Amniotic stem cell (primary cell): ENCODE data around the gene GNA12.

ENCODE experiments used
- DNase-seq: peaks from one replicate; lab custom pipeline; 2025; lab: John Stamatoyannopoulos, UW

The GNA12 gene

GRCh38 chr7:2775785-2776184 lies 68.3 kb downstream of the GNA12 start:
- DNase-seq, result no peak

GRCh38 chr7:2775376-2775775 lies 68.7 kb downstream of the GNA12 start:
- DNase-seq, result no peak

- DNase-seq, result no peak
These were observed 69.2 kb downstream of the GNA12 start for GRCh38 chr7:2774935-2775334.

- no peak for DNase-seq
These were observed 69.8 kb downstream of the GNA12 start for GRCh38 chr7:2774280-2774679.

- no peak for DNase-seq
These were observed 70.5 kb downstream of the GNA12 start for GRCh38 chr7:2773608-2774007.

- DNase-seq, result no peak
These were observed 72.8 kb downstream of the GNA12 start for GRCh38 chr7:2771274-2771731.

- no peak for DNase-seq
These were observed 79.5 kb downstream of the GNA12 start for GRCh38 chr7:2764621-2765020.

DNA sequence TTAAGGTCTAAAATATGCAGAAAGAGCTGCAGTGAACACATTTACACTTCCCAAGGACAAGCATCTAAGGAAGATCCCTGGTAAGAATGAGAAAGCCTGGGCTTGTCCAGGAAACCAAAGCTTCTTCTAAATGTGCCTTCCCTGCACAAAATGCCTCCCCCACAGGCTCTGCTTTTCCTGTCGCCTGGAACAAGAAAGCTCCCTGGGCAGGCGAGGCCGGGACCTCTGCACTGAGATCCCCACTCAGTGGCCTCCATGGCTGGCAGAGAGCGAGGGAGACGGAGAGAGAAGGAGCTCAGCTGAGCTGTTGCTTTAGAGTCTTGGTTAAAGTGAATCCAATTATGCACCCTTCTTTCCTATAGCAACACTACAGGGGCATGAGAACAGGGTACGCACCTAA lies 80.5 kb downstream of the GNA12 start:
- no peak for DNase-seq

- no peak for DNase-seq
These were observed 82.2 kb downstream of the GNA12 start for GRCh38 chr7:2761801-2762497.

GRCh38 chr7:2761131-2761624 lies 82.9 kb downstream of the GNA12 start:
- no peak for DNase-seq

GRCh38 chr7:2760098-2760889 lies 83.8 kb downstream of the GNA12 start:
- DNase-seq, result no peak

DNA sequence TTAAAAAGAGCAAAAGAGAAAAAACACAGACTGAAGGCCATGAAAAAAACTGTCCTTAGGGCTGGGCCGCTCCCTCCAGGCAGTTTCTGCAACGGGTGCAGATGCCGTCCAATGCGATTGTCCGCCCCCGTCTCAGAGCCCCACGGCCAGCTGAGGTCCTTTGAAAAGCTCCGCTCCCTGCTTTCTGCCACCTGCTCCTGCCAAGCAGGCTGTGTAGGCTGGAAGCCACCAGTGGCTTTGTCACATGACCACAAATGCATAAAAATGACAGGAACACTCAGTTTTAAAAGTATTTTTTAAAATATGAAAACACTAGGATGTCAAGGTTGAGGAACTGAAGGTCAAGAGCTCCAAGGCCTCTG lies 84.4 kb downstream of the GNA12 start:
- no peak for DNase-seq

DNA sequence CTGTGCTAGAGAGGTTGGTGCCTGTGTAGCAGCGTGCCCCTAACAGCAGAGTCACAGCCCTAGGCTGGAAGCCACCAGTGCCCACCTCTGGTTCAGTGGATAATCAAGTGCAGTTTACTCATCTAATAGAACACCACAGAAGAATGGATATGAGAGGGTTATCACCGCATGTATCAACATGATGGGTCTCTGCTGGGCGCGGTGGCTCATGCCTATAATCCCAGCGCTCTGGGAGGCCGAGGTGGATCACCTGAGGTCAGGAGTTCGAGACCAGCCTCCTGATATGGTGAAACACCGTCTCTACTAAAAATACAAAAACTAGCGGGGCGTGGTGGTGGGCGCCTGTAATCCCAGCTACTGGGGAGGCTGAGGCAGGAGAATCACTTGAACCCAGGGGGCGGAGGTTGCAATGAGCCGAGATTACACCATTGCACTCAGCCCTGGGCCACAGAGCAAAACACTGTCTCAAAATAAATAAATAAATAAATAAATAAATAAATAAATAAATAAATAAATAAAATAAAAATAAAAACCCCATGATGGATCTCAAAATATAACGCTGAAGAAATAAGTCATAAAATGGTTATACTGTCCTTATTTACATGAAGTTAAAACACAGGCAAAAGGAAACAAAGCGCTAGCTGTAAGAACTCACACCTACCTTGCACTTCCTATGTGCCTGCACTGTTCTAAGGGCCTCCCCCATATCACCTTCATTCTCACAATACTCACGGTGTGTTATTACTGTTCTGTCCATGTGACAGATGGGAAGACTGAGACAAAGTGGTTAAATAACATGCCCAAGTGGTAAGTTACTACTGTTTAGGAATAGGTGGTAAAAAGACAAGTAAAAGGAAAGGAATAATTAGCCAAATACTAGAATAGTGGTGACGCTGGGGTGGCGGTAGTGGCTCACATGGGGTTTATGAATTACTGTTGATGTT lies 85.2 kb downstream of the GNA12 start:
- DNase-seq, result no peak

- peak; percentile 91 for DNase-seq
These were observed 86.0 kb downstream of the GNA12 start for GRCh38 chr7:2757904-2758672.

- DNase-seq, result peak; percentile 53
These were observed 86.7 kb downstream of the GNA12 start for GRCh38 chr7:2757361-2757903.

DNA sequence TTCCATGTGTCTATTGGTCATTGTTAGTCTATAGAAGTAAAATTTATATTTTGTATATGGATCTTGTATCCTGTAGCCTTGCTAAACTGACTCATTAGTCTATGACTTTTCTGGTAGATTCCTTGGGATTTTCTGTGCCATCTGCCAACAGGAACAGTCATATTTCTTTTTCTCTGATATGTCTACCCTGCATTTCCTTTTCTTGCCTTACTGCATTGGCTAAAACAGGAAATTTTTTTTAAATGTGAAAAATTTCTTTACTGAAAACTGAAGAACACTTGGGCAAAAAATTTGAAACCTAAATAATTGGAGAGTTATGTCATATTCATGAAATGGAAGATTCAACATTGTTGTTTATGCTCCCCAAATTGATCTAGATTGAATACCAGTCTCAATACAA lies 88.6 kb downstream of the GNA12 start:
- no peak for DNase-seq

GRCh38 chr7:2754912-2755311 lies 89.2 kb downstream of the GNA12 start:
- no peak for DNase-seq

GRCh38 chr7:2754086-2754485 lies 90.0 kb downstream of the GNA12 start:
- DNase-seq, result no peak

- DNase-seq, result no peak
These were observed 91.0 kb downstream of the GNA12 start for GRCh38 chr7:2753148-2753547.

DNA sequence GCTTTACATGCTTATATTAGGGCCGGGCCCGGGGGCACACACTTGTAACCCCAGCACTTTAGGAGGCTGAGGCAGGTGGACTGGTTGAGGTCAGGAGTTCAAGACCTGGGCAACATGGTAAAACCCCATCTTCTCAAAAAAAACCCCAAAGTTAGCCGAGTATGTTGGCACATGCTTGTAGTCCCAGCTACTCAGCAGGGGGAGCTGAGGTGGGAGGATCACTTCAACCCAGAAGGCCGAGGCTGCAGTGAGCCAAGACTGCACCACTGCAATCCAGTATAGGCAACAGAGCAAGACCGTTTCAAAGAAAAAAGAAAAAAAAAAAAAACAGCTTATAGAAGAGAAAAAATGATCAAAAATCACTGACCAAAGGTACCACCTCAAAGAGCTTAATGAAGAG lies 93.0 kb downstream of the GNA12 start:
- DNase-seq, result no peak

DNA sequence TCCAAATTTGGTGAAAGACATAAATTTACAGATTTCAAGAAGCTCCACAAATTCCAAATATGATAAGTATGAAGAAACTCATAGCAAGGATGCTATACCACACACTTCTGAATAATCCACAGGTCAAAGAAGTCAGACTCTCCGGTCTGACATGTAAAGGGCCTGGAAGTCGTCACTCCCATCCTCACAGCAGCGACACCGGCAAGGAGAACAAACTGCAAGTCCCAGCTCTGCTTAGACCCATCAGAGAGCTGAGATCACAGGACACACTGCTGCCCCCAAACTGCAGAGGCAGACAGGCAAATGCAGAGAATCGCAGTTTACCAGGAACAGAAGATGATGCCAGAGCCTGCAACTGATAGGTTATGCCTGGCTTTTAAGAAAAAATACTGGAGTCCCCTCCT lies 94.1 kb downstream of the GNA12 start:
- DNase-seq, result no peak
